Measurements from ENCODE around the gene DPY19L2.
"Not testable (repeated sequence)": the region's sequence is repeated elsewhere in the genome, so short reads cannot be mapped to it uniquely, and the experiment has no call there.

The DPY19L2 gene

GRCh38 chr12:63658501-63658900 is 9.8 kb downstream of the DPY19L2 start:
- DNase-seq (ENCODE audit: low read depth), result not testable (repeated sequence)

GRCh38 chr12:63656407-63656806 is 11.9 kb downstream of the DPY19L2 start:
- not testable (repeated sequence) for DNase-seq (ENCODE audit: low read depth)

GRCh38 chr12:63655543-63656257 is 12.6 kb downstream of the DPY19L2 start:
- not testable (repeated sequence) for DNase-seq (ENCODE audit: low read depth)

- DNase-seq (ENCODE audit: low read depth), result not testable (repeated sequence)
Observed at GRCh38 chr12:63654481-63654880, 13.8 kb downstream of the DPY19L2 start.

- not testable (repeated sequence) for DNase-seq (ENCODE audit: low read depth)
Observed at GRCh38 chr12:63649517-63649916, 18.8 kb downstream of the DPY19L2 start.

- DNase-seq (ENCODE audit: low read depth), result not testable (repeated sequence)
Observed at GRCh38 chr12:63643381-63644140, 24.7 kb downstream of the DPY19L2 start.

GRCh38 chr12:63624258-63624657 is 44.0 kb downstream of the DPY19L2 start:
- not testable (repeated sequence) for DNase-seq (ENCODE audit: low read depth)

GRCh38 chr12:63615544-63615943 is 52.7 kb downstream of the DPY19L2 start:
- not testable (repeated sequence) for DNase-seq (ENCODE audit: low read depth)

GRCh38 chr12:63611285-63611684 is 57.0 kb downstream of the DPY19L2 start:
- DNase-seq (ENCODE audit: low read depth), result not testable (repeated sequence)

GRCh38 chr12:63609281-63609680 is 59.0 kb downstream of the DPY19L2 start:
- not testable (repeated sequence) for DNase-seq (ENCODE audit: low read depth)

- not testable (repeated sequence) for DNase-seq (ENCODE audit: low read depth)
Observed at GRCh38 chr12:63604985-63605384, 63.3 kb downstream of the DPY19L2 start.

GRCh38 chr12:63594828-63595227 is 73.5 kb downstream of the DPY19L2 start:
- DNase-seq (ENCODE audit: low read depth), result not testable (repeated sequence)

- DNase-seq (ENCODE audit: low read depth), result not testable (repeated sequence)
Observed at GRCh38 chr12:63584426-63584825, 83.9 kb downstream of the DPY19L2 start.

GRCh38 chr12:63583289-63583688 is 85.0 kb downstream of the DPY19L2 start:
- not testable (repeated sequence) for DNase-seq (ENCODE audit: low read depth)

- not testable (repeated sequence) for DNase-seq (ENCODE audit: low read depth)
Observed at GRCh38 chr12:63577631-63578030, 90.7 kb downstream of the DPY19L2 start.

- DNase-seq (ENCODE audit: low read depth), result not testable (repeated sequence)
Observed at GRCh38 chr12:63572038-63572437, 96.3 kb downstream of the DPY19L2 start.

- not testable (repeated sequence) for DNase-seq (ENCODE audit: low read depth)
Observed at GRCh38 chr12:63558445-63558844, 109.8 kb downstream of the DPY19L2 start.

GRCh38 chr12:63551397-63551796 is 116.9 kb downstream of the DPY19L2 start:
- DNase-seq (ENCODE audit: low read depth), result not testable (repeated sequence)

- not testable (repeated sequence) for DNase-seq (ENCODE audit: low read depth)
Observed at GRCh38 chr12:63549034-63549433, 119.3 kb downstream of the DPY19L2 start.

GRCh38 chr12:63545298-63545916 is 122.9 kb downstream of the DPY19L2 start:
- not testable (repeated sequence) for DNase-seq (ENCODE audit: low read depth)

GRCh38 chr12:63538656-63539055 is 129.6 kb downstream of the DPY19L2 start:
- DNase-seq (ENCODE audit: low read depth), result not testable (repeated sequence)

GRCh38 chr12:63537838-63538237 is 130.5 kb downstream of the DPY19L2 start:
- DNase-seq (ENCODE audit: low read depth), result not testable (repeated sequence)

- not testable (repeated sequence) for DNase-seq (ENCODE audit: low read depth)
Observed at GRCh38 chr12:63529641-63530040, 138.7 kb downstream of the DPY19L2 start.

All from activated gamma-delta T cell treated with anti-CD3 and anti-CD28 coated beads, Interleukin-2, amount 50 U/mL, for 16 hours (primary cell).